Esophagus muscularis mucosa (tissue), 4 donors: ENCODE data around the gene RBPJ.

Experiments
- EP300 ChIP-seq: sonication (generic); formaldehyde crosslinking; IDR thresholded peaks from one replicate; pipeline ENCODE4 v1.6.1; 2017; ENCODE audit warnings: antibody characterized with exemption
- POLR2A ChIP-seq: fragments of 450-650 bp; IDR thresholded peaks from one replicate; pipeline ENCODE4 v1.6.1; 2017; ENCODE audit warnings: antibody characterized with exemption, moderate library complexity, mild to moderate bottlenecking, low read depth
- TF ChIP-seq, protein P1 (sequence below), 3 experiments: fragments of 200-600 bp in 2 of 3; fragments of 450-650 bp in 1 of 3; sonication (generic) in 2 of 3; IDR thresholded peaks; one replicate each; pipeline ENCODE4 v1.5.1; 2017 to 2019; ENCODE audit warnings: antibody characterized with exemption in 3 of 3, mild to moderate bottlenecking in 2 of 3, moderate library complexity in 1 of 3

DNA sequence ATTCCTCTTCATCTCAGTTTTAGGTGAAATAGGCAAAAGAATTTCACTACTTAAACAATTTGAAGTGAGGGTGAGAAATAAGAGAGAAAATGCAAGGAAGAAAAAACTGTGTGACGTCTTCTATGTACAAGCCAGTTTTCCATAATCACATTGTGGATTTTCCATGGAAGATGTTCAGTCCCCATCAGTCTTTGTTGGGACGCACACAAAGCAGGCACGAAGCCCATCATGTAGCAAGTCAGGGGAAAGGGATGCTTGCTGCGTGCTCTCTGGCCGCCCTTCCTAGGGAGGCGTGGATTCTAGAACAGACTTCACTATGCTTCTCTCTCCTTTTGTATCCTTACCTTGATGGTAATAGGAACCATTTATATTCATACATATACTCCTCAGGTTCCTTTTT, 54.7 kb downstream of the RBPJ start:
- TF ChIP-seq POLR2A (no peak), EP300 (no peak)
- TF ChIP-seq, protein P1, sequence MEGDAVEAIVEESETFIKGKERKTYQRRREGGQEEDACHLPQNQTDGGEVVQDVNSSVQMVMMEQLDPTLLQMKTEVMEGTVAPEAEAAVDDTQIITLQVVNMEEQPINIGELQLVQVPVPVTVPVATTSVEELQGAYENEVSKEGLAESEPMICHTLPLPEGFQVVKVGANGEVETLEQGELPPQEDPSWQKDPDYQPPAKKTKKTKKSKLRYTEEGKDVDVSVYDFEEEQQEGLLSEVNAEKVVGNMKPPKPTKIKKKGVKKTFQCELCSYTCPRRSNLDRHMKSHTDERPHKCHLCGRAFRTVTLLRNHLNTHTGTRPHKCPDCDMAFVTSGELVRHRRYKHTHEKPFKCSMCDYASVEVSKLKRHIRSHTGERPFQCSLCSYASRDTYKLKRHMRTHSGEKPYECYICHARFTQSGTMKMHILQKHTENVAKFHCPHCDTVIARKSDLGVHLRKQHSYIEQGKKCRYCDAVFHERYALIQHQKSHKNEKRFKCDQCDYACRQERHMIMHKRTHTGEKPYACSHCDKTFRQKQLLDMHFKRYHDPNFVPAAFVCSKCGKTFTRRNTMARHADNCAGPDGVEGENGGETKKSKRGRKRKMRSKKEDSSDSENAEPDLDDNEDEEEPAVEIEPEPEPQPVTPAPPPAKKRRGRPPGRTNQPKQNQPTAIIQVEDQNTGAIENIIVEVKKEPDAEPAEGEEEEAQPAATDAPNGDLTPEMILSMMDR (IDR thresholded peaks at IDR 0.05): no peak
